ENCODE results near the gene ABCC6.
A peak's percentile ranks its signal among the peaks of the same experiment; 100 is the strongest.

ABCC6 gene

DNA sequence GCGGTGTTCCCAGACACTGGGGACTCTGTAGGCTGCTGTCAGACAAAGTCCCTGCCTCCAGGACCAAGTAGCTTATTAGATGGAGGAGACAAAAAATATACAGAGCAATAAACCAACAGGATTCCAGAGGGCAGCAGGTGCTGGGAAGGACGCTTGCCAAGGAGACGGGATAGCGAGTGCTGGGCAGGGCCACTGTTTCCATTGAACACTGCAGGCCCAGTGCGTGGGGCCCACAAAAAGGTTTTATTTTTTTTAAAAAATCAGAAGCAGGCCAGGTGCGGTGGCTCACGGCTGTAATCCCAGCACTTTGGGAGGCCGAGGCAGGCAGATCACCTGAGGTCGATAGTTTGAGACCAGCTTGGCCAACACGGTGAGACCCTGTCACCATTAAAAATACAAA, 84.2 kb downstream of the ABCC6 start:
- DNase-seq = no peak

DNA sequence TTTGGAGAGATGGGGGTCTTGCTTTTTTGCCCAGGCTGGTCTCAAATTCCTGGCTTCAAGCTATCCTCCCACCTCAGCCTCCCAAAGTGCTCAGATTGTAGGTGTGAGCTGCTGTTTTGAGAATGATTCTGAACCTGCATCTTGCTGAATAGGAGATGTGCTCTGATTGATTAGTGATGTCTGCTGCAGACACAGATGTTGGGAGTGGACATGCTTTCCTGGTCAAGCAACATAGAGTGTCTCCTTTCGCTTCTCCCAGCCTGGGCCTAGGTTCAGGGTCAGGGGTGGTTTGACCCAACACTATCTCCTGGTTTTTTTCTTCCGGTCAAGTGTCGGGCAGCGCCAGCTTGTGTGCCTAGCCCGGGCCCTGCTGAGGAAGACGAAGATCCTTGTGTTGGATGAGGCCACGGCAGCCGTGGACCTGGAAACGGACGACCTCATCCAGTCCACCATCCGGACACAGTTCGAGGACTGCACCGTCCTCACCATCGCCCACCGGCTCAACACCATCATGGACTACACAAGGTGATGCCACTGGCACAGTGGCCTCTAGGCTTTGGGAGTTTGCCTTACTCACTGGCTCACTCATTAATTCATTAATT, 85.2 kb downstream of the ABCC6 start:
- no peak for DNase-seq

DNA sequence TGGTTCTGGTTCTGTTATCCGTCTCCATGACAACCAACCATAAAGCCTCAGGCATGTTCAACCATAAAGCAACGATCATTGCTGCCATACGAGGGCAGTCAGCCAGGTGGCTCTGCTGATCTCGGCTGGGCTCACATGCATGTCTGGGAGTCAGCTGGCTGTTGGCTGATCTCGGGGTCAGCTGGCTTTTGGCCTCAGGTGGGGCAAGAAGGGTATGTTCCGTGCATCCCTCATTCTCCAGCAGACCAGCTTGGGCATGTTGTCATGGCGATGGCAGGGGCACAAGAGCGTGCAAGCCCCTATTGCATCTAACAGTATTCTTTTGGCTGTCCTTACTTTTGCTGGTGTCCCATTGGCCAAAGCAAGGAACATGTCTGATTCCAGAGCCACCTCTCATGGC, 86.2 kb downstream of the ABCC6 start:
- no peak for DNase-seq

DNA sequence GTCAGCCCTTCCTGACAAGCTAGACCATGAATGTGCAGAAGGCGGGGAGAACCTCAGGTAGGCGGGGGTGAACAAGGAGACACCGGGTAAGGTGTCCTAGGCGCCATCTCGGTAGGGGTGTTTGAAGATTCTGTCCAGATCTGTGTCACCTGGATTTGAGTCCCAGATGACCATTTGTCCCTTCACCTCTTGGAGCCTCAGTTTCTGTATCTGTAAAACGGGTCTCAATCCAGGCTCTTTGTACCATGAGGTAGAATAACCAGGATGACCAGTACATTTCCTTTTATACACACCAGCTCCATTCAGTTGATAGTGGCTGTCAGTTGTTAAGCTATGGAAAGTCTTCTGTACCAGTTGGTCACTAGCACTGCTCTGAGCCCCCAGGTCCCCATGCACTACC, 86.7 kb downstream of the ABCC6 start:
- DNase-seq = no peak

DNA sequence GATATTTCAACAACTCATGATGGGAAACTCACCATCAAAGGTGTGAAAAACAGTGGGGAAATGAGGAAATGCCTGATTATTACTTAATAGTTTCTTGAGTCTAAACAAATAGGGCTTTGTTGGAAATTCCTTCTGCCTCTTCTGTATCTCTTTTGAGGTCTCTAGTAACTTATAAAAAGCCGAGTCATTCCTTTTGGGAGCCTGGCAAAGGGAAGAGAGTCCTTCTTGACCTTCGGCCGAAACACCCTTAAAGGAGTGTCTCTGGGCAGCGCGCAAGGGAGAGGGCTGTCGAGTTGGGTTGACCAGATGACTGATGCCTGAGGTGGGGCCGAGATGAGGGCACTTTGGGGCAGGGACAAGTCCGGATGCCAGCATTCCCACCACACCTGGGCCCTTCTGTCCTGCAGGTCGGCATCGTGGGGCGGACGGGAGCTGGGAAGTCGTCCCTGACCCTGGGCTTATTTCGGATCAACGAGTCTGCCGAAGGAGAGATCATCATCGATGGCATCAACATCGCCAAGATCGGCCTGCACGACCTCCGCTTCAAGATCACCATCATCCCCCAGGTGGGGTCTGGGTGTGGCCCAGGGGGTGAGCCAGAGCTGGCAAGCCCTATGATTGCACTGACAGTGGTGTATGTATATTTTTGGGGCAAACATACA, 89.2 kb downstream of the ABCC6 start:
- no peak for DNase-seq

DNA sequence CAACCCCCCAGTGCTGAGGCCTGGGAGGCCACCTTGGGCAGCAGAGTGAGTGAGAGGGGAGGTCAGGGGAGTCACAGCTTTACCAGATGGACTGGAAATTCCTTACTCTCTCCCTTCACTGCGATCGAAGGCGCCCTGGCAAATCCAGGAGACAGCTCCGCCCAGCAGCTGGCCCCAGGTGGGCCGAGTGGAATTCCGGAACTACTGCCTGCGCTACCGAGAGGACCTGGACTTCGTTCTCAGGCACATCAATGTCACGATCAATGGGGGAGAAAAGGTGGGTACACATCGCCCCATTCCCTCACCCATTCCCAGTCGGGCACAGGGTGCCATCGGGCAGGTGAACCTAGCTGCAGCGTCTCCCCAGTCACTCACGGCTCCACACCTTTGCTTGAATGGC, 91.6 kb downstream of the ABCC6 start:
- DNase-seq = no peak

DNA sequence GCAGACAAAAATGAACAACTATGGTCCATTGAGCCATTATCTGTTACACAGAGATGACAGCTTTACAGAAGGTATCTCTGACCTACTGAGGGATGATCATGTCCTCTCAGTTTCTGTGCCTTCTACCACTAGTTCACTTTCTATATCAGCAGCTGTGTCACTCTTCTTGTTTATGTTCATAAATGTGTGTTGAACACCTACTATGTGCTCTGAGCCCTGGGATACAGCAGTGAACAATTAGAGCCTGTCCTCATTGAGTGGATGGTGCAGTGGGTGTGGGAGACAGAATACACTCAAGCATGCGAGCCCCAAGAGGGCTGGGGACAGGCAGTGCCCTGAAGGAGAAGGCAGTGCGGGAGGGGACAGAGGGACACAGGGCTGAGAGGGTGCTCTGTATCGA, 92.1 kb downstream of the ABCC6 start:
- DNase-seq = no peak

DNA sequence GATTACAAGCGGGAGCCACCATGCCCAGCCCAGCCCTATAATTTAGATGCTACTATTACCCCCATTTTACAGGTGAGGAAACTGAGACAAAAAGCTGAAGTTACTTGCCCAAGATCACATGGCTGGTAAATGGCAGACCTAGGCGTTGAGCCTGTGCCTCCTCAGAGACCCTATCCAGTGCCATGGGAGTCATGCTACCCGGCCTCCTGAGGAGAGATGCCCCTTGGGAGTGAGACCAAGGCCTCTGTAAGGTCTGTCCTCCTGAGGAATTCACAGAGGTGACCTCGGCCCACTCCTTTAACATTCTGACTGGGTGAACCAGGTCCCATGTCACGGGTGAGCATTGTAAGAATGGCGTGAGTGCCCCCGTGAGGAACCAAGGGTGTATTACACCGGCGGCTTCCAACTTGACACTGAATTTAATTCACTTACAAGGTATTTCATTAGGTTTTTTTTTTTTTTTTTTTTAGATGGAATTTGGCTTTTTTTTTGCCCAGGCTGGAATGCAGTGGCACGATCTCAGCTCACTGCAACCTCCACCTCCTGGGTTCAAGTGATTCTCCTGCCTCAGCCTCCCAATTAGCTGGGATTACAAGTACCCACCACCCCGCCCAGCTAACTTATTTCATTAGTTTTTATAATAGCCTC, 95.7 kb downstream of the ABCC6 start:
- DNase-seq = peak; percentile 5

DNA sequence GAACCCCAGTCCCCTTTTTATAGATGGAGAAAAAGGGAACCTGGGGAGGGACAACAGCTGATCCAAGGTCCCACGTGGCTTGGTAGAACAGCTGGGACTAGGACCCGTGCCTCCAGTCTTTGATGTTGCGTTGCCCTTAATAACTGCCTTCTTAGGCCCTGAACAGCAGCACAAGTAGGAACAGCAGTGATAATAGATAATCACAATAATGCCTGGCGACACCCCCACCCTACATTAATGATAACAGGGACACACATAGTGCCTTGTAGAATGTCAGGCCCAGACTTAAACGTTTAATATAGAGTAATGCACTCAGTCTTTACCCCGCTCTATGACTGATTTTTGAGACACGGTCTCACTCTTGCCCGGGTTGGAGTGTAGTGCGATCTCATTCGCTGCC, 96.4 kb downstream of the ABCC6 start:
- no peak for DNase-seq

DNA sequence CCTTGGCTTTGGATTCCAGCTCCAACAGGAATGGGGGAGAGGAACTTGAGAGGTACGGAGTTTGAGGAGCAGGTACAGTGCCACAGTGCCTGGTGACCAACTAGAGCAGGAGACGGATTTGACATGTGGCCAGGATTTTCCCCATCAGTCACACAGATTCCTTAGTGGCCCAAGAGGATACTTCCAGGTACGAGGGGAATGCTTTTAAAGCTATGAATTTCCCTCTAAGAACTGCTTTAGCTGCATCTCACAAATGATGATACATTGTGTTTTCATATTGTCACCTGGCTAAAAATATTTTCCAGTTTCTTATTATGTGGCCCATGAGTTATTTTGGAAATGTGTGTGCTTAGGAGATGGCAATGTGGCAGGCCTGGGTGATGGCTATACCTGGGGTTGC, 98.3 kb downstream of the ABCC6 start:
- DNase-seq = no peak

DNA sequence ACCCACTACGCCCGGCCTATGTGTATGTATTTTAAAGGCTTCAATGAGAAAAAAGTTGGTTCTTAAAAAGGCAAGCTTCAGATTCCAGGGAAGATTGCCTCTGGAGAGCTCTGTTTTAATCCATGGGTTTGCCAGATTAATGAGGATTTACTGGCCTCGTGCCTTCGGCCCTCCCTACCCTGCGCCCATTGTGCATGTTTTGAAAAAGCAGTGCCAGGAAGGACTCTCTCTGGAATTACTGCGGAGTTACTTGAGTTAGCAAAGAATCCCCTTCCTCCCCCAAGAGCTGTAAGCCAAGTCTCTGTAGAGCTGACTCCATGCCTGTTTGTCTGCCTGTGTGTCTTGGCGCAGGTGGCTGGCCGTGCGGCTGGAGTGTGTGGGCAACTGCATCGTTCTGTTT, 98.9 kb downstream of the ABCC6 start:
- no peak for DNase-seq

DNA sequence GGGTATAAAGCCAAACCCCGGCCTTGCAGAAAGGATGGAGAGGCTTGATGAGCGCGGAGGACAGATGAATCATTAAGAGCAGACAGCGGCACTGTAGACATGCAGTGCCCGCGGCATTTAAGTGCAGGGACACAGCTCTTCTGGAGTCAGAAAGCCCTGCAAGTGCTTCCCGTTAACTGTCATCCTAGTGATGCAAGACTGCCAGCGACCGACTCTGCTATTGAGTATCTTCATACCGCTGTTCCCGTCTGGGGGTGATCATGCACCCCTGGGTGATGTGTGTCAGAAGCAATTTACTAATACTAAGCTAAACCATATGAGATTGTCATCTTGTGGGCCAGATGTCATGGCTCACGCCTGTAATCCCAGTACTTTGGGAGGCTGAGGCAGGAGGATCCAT, 101.0 kb downstream of the ABCC6 start:
- DNase-seq = no peak

DNA sequence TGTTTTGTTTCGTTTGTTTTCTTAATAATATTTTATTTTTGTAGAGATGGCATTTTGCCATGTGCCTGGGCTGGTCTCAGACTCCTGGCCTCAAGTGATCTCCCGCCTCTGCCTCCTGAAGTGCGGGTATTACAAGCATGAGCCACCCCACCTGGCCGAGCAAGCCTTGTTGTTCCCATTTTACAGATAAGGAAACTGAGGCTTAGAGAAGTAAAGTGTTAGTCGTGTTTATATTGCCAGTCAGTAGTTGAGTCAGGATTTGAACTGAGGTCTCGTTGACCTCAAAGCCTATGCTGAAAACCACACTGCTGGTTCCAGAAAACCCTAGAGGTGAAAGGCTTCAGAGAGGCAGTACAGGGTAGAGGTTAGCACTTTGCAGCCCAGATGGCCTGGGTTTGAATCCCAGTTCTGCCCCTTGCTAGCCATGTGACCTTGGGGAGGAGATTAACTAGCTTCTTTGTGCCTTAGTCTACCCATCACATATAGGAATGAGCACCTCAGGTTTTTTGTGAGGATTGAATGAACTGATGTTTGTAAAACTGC, 102.0 kb downstream of the ABCC6 start:
- no peak for DNase-seq

DNA sequence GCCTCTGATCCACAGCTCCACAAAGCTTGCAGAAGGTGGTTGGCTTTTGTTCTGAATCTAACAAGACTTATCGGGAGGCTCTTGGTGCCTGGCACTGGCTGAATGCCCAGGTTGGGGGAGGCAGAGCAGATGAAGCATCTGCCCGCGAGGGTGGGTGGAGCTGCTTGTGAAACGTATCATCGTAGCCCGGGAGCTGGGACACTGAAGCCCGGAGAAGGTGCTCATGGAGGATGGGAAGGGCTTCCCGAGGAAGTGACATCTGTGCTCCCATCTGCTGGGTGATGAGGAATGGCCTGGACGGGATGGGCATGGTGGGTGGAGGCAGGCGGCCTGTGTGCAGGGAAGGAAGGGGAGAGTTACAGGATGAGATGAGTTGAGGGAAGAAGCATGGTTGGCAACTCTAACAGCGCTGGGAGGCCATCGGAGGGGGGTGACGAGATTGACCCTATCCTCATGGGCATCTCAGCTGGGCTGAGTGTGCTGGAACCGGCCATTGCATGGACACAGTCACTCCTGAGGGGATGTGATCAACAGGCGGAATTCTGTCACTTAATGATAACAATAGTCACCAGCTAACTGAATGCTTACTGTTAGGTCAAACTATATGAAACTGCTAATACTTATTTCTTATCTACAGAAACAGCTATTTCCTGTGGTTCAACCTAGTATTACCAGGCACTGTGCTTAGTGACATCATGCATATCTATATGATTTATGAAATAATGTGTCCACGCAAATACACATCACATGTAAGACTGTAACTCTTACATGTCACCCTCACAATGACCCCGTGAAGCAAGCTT, 102.7 kb downstream of the ABCC6 start:
- DNase-seq = peak; percentile 78

DNA sequence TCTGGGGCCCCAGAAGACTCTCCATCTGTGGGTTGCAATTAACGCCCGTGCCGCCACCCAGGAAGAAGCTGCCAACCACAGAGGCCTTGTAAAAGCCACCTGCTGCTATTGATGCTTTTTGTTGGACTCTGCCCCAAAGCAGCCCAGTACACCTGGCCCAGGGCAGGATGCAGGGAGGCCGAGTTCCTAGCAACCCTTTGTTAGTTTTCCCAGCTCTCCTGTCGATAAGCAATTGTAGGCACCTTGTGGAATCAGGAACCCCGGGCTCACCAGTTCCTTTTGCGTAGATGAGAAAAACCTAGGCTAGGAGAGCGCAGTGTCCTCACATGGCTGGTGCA, 103.3 kb downstream of the ABCC6 start:
- no peak for DNase-seq

DNA sequence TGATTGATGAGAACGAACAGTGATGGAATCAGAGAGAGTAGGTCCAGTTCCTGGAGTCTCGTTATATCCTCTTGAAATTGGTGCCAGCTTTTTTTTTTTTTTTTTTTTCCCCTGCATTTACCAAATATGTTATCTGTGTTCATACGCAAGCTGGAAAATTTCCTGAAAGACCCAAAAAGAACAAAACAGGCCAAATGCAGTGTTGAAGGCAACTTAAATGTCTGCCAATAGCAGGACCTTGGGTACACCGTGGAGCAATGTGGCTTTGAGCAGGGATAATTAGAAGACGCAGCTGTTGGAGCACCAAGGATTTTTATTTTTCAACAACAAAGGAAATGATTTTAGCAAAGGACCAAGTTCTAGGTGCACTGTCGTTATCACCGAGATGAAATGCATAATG, 105.0 kb downstream of the ABCC6 start:
- no peak for DNase-seq

DNA sequence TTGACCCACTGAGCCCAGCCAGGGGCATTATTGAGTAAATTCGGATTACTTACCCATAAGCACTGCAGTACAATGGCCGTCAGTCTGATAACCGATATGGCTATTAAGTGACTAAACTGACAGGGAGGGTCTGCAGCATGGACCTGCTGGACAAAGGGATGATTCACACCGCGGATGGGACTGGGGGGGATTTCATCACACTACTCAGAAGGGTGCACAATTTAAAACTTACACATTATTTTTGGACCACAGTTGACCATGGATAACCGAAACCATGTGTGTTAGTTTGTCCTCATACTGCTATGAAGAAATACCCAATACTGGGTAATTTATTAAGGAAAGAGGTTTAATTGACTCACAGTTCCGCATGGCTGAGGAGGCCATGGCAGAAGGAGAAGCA, 106.5 kb downstream of the ABCC6 start:
- no peak for DNase-seq

DNA sequence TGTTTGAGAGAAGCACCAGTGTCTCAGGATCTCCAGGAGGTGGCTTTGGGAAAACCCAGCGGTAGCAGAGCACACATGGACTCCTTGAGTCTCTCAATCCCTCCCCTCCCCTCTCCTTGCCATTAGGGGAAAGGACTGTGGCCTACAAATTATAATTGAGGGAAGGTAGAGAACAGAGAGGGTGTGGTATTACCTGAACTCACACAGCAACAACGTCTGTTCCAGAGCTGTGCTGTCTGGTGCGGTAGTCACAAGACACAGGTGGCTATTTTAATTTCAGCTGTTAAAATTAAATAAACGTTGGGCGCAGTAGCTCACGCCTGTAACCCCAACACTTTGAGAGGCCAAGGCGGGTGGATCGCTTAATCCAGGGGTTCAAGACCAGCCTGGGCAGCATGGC, 110.2 kb downstream of the ABCC6 start:
- no peak for DNase-seq

DNA sequence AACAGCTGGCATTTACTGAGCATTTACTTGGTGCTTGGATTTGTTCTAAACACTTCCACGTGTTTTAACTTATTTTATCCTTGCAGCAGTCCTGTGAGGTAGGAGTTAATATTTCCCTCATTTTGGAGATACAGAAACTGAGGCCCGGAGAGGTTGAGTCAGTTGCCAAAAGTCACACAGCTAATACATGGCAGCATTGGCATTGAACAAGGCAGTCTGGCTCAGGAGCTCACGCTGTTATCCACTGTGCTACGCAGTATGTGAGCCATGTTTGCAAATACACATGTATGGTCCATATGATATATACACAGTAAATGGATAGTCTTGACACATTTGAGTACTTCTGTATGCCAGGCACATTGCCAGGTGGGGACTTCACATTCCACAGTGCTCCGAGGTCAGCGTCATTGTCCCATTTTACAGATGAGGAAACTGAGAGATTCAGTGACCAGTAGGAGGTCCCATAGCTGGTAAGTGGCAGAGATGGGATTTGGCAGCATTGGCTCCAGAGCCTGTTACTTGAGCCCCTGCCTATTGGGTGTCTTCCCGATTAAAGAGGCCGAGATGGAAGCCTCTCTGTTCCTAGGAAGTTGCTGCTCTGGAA, 110.7 kb downstream of the ABCC6 start:
- no peak for DNase-seq

DNA sequence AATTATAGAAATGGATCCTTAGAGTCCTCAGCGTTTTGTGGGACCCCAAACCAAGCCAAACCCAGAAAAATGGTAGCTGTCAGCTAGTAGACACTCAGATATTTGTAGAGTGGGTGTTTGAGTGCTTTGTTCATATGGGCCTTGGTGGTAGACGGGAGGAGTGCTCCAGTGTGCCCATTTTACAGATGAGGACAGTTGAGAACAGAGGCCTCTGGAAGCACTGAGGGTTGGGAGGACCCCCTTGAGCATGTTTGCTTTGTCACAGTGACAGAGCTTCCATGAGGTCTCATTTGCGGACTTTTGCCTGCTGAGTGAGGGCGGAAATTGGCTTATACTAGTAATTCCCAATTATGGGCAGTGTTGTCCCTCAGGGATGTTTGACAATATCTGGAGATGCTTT, 111.7 kb downstream of the ABCC6 start:
- no peak for DNase-seq

DNA sequence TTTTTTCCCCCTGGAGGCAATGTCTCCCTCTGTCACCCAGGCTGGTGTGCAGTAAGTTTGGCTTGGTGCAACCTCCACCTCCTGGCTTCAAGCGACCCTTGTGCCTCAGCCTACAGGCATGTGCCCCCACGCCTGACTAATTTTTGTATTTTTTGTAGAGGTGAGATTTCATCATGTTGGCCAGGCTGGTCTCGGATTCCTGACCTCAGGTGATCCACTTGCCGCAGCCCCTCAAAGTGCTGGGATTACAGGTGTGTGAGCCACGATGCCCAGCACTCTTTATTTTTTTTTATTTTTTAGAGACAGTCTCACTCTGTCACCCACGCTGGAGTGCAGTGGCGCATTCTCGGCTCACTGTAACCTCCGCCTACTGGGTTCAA, 113.2 kb downstream of the ABCC6 start:
- no peak for DNase-seq

DNA sequence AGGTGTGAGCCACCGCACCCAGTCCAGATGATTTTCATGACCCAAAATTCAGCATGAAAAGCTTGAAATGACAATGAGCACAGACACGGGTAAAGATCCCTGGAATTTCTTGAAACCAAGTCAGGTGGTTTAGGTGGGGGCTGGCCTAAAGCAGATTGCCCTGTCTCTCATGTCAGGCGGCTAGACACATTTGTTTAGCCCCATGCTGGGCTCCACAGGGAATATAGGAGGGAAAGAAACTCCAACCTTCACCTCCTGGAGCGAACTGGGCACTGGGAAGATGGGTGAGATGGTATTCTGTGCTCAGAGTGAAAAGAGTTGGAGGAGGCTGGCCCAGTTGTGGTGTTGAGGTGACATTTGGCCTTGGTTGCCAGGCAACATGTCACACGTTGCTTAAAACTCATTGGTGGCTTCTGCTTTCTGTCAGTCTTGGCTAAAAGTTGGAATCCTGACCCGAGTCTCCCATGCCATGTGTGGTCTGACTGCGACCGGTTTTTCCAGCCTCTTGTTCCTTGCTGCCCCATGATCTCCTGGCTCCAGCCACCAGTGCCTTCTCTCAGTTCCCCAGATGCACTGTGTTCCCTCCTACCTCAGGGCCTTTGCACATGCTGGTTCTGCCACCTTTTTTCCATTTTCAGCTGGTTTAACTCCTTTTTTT, 113.7 kb downstream of the ABCC6 start:
- DNase-seq = no peak

DNA sequence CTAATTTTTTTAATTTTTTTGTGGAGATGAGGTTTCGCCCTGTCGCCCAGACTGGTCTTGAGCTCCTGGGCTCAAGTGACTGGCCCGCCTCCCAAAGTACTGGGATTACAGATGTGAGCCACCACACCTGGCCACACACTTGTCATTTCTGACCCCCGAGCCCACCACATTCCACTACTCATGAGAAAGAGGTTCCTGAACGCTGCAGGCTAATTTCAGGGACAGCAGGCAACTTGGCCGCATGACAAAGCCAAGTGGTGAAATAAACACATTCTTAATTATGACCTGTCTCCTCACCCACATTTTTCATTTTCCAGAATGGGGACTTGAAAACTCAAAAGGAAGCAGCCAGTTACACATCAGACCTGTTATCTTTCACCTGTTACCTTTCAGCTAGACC, 114.5 kb downstream of the ABCC6 start:
- no peak for DNase-seq

Measured in DMS79 (cell line).